Esophagus muscularis mucosa (tissue), 4 donors: ENCODE data around the gene QDPR. TPM values are rescaled to one million over a fixed set of nuclear protein-coding genes. Genes with fewer than 3 reads are reported as not detected.

ENCODE experiments used
- DNase-seq: peaks from one replicate; pipeline ENCODE4 v3.0.0-alpha.2; 2017; ENCODE audit errors: extremely low spot score
- H3K27ac ChIP-seq, 4 donors: fragments of 200-600 bp; sonication (generic); replicated peaks in 1 of 4; 1 replicate in 3 of 4; 2 replicates in 1 of 4; pipeline ENCODE4 v1.5.1; 2016 to 2019; ENCODE audit warnings: mild to moderate bottlenecking in 1 of 4
- H3K27me3 ChIP-seq, 4 donors: fragments of 200-600 bp; sonication (generic); one replicate each; pipeline versions ENCODE4 v1.5.1 to v1.6.0; 2016 to 2019
- H3K36me3 ChIP-seq, 4 donors: fragments of 200-600 bp; sonication (generic); one replicate each; pipeline ENCODE4 v1.5.1; 2016 to 2019
- H3K4me1 ChIP-seq, 4 donors: fragments of 200-600 bp; sonication (generic); one replicate each; pipeline ENCODE4 v1.5.1; 2016 to 2019
- H3K4me3 ChIP-seq, 4 donors: fragments of 200-600 bp; sonication (generic); 1 replicate in 2 of 4; 2 replicates in 2 of 4; pipeline ENCODE4 v1.5.1; 2016 to 2019; ENCODE audit warnings: mild to moderate bottlenecking in 4 of 4, moderate library complexity in 1 of 4
- H3K9me3 ChIP-seq, 4 donors: fragments of 200-600 bp; sonication (generic); 1 replicate in 3 of 4; 2 replicates in 1 of 4; pipeline ENCODE4 v1.5.1; 2016 to 2019
- CTCF ChIP-seq, 3 experiments: fragments of 200-600 bp in 2 of 3; fragments of 450-650 bp in 1 of 3; sonication (generic) in 2 of 3; IDR thresholded peaks; one replicate each; pipeline ENCODE4 v1.5.1; 2017 to 2019; ENCODE audit warnings: antibody characterized with exemption in 3 of 3, mild to moderate bottlenecking in 2 of 3, moderate library complexity in 1 of 3
- EP300 ChIP-seq: sonication (generic); formaldehyde crosslinking; IDR thresholded peaks from one replicate; pipeline ENCODE4 v1.6.1; 2017; ENCODE audit warnings: antibody characterized with exemption
- POLR2A ChIP-seq: fragments of 450-650 bp; IDR thresholded peaks from one replicate; pipeline ENCODE4 v1.6.1; 2017; ENCODE audit warnings: antibody characterized with exemption, moderate library complexity, mild to moderate bottlenecking, low read depth
- POLR2AphosphoS5 ChIP-seq, 2 donors: sonication (generic); formaldehyde crosslinking; IDR thresholded peaks; one replicate each; pipeline ENCODE4 v1.6.1; 2017; ENCODE audit warnings: antibody characterized with exemption in 2 of 2
- WGBS: methylation state at CpG from one replicate; pipeline ENCODE4 v1.1.5; 2018; 5-methylcytosine and 5-hydroxymethylcytosine counted together
- intact Hi-C: fragments of 100-400 bp; cut with DNase I; formaldehyde crosslinking; loops from one replicate; pipeline ENCODE4 v1.15.1; 2023
- total RNA-seq, 4 donors: library from RNA; depleted of rRNA; stranded (reverse); fragments of >200 nt; gene quantifications; one replicate each; pipeline versions ENCODE4 v1.1.0 to v1.2.1, GENCODE V29; 2016

The QDPR gene
- total RNA-seq, 4 donors from 2014 or later, result 6.4 to 12.7 (median 9.7) TPM

GRCh38 chr4:17437396-17437795, 74.5 kb downstream of the QDPR start:
- Histone ChIP-seq H3K4me3 (no peak overlapping the region), H3K27ac (no peak overlapping the region), H3K27me3 (no peaks in the 10 kb centered on the region), H3K36me3 (no peaks in the 10 kb centered on the region), H3K4me1 (no peaks in the 10 kb centered on the region), H3K9me3 (peaks cover 0 to 3% (median 0%) of the 10 kb centered on the region in 4 donors)
- TF ChIP-seq CTCF (IDR thresholded peaks at IDR 0.05) (no peak), EP300 (no peak), POLR2A (no peak), POLR2AphosphoS5 (IDR thresholded peaks at IDR 0.05) (no peak)
- no peak for DNase-seq
- intact Hi-C loops, result no loop called here
- WGBS, result 80% methylated on average over 11 of the region's 11 CpGs

GRCh38 chr4:17436750-17437090, 75.2 kb downstream of the QDPR start:
- H3K27ac ChIP-seq, result no peak overlapping the region
- WGBS, result 99% methylated on average over 20 of the region's 28 CpGs
- intact Hi-C loops, result no loop called here
- no peaks in the 10 kb centered on the region for H3K36me3 ChIP-seq
- no peaks in the 10 kb centered on the region for H3K4me1 ChIP-seq
- H3K9me3 ChIP-seq, result no peaks in the 10 kb centered on the region
- DNase-seq, result no peak
- no peak overlapping the region for H3K4me3 ChIP-seq
- no peak for TF ChIP-seq CTCF (IDR thresholded peaks at IDR 0.05)
- TF ChIP-seq EP300, result no peak
- H3K27me3 ChIP-seq, result no peaks in the 10 kb centered on the region

Other genes with a start within 250 kb of the QDPR start
- not detected for gene CLRN2, start 3.1 kb upstream of the QDPR start, total RNA-seq
- 100 to 1,000 TPM in 1 of 4 donors, 10 to 100 TPM in 3; 72.3 to 117 (median 78.9) TPM for gene LAP3, start 65.1 kb upstream of the QDPR start, total RNA-seq
- gene MED28, start 102.6 kb upstream of the QDPR start, total RNA-seq, result 10 to 100 TPM; 11.8 to 22.8 (median 14.2) TPM